ENCODE measurements around the gene UBB.

Gene UBB

DNA sequence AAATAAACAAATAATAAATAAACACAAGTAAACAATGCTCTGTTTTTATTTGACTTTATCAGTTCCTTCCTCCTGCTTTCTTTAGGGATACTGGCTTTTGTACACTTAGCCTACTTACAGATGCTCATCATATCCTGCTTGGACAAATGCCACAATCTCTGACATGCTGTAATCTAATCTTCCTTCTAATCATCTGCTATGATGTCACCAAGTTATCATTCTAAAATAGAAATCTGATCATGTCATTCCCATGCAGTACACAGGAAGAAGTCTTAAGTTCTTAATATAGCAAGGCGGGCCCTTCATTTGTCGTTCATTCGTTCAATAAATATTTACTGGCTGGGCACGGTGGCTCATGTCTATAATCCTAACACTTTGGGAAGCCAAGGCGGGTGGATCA, 9.1 kb upstream of the UBB start:
- DNase-seq (ENCODE audit: low read depth) = peak; percentile 94
- TF ChIP-seq, protein P1, sequence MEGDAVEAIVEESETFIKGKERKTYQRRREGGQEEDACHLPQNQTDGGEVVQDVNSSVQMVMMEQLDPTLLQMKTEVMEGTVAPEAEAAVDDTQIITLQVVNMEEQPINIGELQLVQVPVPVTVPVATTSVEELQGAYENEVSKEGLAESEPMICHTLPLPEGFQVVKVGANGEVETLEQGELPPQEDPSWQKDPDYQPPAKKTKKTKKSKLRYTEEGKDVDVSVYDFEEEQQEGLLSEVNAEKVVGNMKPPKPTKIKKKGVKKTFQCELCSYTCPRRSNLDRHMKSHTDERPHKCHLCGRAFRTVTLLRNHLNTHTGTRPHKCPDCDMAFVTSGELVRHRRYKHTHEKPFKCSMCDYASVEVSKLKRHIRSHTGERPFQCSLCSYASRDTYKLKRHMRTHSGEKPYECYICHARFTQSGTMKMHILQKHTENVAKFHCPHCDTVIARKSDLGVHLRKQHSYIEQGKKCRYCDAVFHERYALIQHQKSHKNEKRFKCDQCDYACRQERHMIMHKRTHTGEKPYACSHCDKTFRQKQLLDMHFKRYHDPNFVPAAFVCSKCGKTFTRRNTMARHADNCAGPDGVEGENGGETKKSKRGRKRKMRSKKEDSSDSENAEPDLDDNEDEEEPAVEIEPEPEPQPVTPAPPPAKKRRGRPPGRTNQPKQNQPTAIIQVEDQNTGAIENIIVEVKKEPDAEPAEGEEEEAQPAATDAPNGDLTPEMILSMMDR (conservative IDR thresholded peaks at IDR 0.05; ENCODE audit: low read depth, low read length) = no peak
- no peak overlapping the region for H3K4me3 ChIP-seq (ENCODE audit: low read depth, low read length)

DNA sequence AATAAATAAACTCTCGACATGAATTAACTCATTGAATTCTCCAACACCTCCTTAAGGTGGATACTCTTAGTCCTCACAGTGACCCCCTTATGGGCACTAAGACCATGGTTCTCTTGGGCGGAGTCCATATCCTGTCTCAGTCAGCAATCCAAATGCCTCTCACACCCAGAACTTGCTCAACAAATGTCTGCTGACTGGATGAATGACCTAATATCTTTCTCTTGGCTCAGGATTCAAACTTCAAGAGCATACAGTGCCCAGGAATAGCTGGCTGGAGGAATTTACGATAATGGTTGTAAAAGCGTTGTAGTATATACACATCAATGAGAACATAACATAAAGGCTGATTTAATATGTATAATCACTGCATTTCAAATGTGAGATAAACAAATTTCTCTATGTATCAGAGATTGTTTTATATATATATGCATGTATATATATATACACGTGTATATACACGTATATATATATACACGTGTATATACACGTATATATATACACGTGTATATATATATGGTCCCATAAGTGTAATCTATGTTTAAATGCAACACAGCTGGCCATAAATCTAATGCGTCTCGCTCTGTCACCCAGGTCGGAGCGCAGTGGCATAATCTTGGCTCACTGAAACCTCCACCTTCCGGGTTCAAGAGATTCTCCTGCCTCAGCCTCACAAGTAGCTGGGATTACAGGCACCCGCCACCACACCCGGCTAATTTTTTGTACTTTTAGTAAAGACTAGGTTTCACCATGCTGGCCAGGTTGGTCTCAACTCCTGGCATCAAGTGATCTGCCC, 6.5 kb upstream of the UBB start:
- DNase-seq (ENCODE audit: low read depth) = peak; percentile 90
- TF ChIP-seq, protein P1 (conservative IDR thresholded peaks at IDR 0.05; ENCODE audit: low read depth, low read length) = no peak
- no peak overlapping the region for H3K4me3 ChIP-seq (ENCODE audit: low read depth, low read length)

DNA sequence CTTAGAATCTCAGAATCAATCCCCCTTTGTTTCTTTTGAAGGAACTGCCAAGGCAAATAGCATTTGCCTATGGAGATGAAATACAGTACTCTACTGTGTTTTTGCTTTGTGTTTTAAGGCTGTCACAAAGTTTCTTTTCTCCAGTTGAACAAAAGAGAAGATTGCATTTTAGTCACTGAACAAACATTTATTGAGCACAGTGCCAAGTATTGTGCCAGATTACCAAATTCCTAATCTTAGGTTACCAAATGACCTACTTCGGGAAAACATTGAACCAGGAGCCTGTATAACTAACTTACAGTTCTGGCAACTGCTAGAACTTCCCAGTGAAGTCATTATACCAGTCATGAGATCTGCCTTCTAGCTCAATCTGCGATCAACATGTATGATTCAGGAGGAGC, 3.0 kb upstream of the UBB start:
- TF ChIP-seq, protein P1 (conservative IDR thresholded peaks at IDR 0.05; ENCODE audit: low read depth, low read length) = no peak
- no peak overlapping the region for H3K4me3 ChIP-seq (ENCODE audit: low read depth, low read length)
- DNase-seq (ENCODE audit: low read depth) = peak; percentile 72

DNA sequence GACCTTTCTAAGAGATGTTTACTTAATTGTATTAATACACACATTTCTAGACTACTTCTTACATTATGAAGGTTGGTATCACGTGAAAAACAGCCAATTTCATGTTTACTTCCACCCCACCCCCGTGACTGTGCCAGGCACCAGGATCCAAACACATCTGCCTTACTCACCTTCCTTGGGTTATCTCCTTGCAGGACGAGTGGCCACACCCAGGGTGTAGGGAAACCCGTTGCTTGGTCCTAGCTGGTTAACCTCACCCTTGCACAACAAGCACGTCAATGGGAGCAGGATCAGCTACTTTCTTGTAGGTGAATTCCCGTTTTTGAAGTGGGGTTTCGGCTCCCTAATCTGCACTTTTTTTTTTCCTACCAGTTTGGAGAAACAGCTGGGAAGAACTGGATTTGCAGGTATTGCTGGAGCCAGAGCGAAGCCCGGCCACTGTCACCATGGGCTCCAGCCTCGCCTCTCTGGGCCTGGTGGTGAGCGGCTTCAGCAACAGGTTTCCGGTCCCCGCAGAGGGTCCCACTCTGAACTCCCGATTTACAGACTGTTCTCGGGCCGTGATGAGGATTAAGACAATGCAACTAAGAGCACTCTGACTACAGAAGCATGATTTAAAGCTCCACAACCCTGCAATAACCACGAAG, 2.1 kb upstream of the UBB start:
- TF ChIP-seq, protein P1 (conservative IDR thresholded peaks at IDR 0.05; ENCODE audit: low read depth, low read length) = no peak
- DNase-seq (ENCODE audit: low read depth) = no peak
- no peak overlapping the region for H3K4me3 ChIP-seq (ENCODE audit: low read depth, low read length)

DNA sequence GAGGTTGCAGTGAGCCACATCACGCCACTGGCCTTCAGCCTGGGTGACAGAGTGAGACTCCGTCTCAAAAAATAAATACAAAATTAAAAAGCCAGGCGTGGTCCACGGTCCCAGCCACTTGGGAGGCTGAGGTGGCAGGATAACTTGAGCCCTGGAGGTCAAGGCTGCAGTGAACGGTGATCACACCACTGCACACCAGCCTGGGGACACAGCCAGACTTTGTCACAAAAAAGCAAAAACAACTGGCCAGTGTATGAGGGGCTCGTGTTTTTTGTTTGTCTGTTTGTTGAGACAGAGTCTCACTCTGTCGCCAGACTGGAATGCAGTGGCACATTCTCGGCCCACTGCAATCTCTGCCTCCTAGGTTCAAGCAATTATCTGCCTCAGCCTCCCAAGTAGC, 1.2 kb upstream of the UBB start:
- TF ChIP-seq, protein P1 (conservative IDR thresholded peaks at IDR 0.05; ENCODE audit: low read depth, low read length) = no peak
- no peak overlapping the region for H3K4me3 ChIP-seq (ENCODE audit: low read depth, low read length)
- no peak for DNase-seq (ENCODE audit: low read depth)

DNA sequence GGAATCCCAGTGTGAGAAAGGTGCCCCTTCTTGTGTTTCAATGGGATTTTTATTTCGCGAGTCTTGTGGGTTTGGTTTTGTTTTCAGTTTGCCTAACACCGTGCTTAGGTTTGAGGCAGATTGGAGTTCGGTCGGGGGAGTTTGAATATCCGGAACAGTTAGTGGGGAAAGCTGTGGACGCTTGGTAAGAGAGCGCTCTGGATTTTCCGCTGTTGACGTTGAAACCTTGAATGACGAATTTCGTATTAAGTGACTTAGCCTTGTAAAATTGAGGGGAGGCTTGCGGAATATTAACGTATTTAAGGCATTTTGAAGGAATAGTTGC, 567 bp downstream of the UBB start:
- no peak for DNase-seq (ENCODE audit: low read depth)
- peak overlapping the region; percentile 90 for H3K4me3 ChIP-seq (ENCODE audit: low read depth, low read length)
- TF ChIP-seq, protein P1 (conservative IDR thresholded peaks at IDR 0.05; ENCODE audit: low read depth, low read length) = no peak

DNA sequence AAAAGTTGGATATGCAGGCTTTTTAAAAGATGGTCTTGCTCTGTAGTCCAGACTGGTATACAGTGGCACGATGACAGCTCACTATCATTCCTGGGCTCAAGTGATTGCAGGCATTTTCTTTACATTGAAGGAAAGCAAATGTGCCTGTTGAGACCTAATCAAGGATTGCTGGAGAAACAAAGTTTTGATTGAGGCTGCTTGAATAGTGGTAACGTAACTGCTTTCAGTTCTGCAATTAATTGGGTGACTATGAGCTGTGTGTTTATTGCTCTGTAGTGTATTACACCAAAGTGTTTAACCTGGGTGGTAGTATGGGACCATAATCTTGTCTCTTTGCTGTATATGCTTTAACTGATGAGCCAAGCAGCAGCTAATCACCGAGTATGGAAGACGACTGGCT, 2.3 kb downstream of the UBB start:
- H3K4me3 ChIP-seq (ENCODE audit: low read depth, low read length) = no peak overlapping the region
- DNase-seq (ENCODE audit: low read depth) = no peak
- TF ChIP-seq, protein P1 (conservative IDR thresholded peaks at IDR 0.05; ENCODE audit: low read depth, low read length) = no peak
